ENCODE measurements around the gene ITGA1.
A peak's percentile ranks its signal among the peaks of the same experiment; 100 is the strongest.
"Not testable (repeated sequence)": the region's sequence is repeated elsewhere in the genome, so short reads cannot be mapped to it uniquely, and the experiment has no call there.

ITGA1 gene

DNA sequence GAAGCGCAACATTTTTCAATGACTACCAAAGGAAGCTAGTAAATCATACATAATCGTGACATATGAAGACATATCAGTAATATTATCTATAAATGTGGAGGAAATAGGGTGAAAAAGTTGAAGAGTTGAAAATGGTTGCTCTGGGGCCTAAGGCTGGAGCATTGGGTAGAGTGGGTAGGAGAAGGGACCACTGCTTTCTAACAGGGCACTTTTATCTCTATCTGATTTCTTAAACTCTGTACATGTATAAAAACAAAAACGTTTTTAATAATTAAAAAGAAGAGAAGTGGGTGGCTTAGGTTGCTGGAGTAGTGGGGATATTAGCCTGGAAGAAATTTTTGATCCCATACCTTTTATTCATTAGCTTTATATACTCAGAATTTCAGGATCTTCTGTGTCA, 44.2 kb upstream of the ITGA1 start:
- H3K27ac ChIP-seq: no peak overlapping the region
- H3K27me3 ChIP-seq (ENCODE audit: control insufficient read depth, insufficient read depth, low read length): no peaks in the 10 kb centered on the region
- H3K36me3 ChIP-seq (ENCODE audit: control insufficient read depth, insufficient read depth, low read length): no peaks in the 10 kb centered on the region
- H2AFZ ChIP-seq: peak overlapping the region; percentile 13
- H3K79me2 ChIP-seq: no peaks in the 10 kb centered on the region
- no peaks in the 10 kb centered on the region for H3K9me3 ChIP-seq (ENCODE audit: control insufficient read depth, low read length)
- TF ChIP-seq, protein P1, sequence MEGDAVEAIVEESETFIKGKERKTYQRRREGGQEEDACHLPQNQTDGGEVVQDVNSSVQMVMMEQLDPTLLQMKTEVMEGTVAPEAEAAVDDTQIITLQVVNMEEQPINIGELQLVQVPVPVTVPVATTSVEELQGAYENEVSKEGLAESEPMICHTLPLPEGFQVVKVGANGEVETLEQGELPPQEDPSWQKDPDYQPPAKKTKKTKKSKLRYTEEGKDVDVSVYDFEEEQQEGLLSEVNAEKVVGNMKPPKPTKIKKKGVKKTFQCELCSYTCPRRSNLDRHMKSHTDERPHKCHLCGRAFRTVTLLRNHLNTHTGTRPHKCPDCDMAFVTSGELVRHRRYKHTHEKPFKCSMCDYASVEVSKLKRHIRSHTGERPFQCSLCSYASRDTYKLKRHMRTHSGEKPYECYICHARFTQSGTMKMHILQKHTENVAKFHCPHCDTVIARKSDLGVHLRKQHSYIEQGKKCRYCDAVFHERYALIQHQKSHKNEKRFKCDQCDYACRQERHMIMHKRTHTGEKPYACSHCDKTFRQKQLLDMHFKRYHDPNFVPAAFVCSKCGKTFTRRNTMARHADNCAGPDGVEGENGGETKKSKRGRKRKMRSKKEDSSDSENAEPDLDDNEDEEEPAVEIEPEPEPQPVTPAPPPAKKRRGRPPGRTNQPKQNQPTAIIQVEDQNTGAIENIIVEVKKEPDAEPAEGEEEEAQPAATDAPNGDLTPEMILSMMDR (IDR thresholded peaks at IDR 0.05): no peak
- H3K9ac ChIP-seq: no peak overlapping the region
- no peak overlapping the region for H3K4me3 ChIP-seq (ENCODE audit: low read depth, low read length)
- H3K4me2 ChIP-seq (ENCODE audit: low read length): no peak overlapping the region
- peaks cover 5% of the 10 kb centered on the region for H3K4me1 ChIP-seq

- TF ChIP-seq, protein P1 (IDR thresholded peaks at IDR 0.05): no peak
- H3K4me1 ChIP-seq: peaks cover 4% of the 10 kb centered on the region
- H3K27ac ChIP-seq: peak overlapping the region; percentile 4
- H3K27me3 ChIP-seq (ENCODE audit: control insufficient read depth, insufficient read depth, low read length): no peaks in the 10 kb centered on the region
- H3K9ac ChIP-seq: no peak overlapping the region
- no peaks in the 10 kb centered on the region for H3K79me2 ChIP-seq
- H3K4me3 ChIP-seq (ENCODE audit: low read depth, low read length): no peak overlapping the region
- H2AFZ ChIP-seq: peak overlapping the region; percentile 13
- no peaks in the 10 kb centered on the region for H3K36me3 ChIP-seq (ENCODE audit: control insufficient read depth, insufficient read depth, low read length)
- no peaks in the 10 kb centered on the region for H3K9me3 ChIP-seq (ENCODE audit: control insufficient read depth, low read length)
- no peak overlapping the region for H3K4me2 ChIP-seq (ENCODE audit: low read length)
Measured at GRCh38 chr5:52743970-52744369, 43.7 kb upstream of the ITGA1 start.

DNA sequence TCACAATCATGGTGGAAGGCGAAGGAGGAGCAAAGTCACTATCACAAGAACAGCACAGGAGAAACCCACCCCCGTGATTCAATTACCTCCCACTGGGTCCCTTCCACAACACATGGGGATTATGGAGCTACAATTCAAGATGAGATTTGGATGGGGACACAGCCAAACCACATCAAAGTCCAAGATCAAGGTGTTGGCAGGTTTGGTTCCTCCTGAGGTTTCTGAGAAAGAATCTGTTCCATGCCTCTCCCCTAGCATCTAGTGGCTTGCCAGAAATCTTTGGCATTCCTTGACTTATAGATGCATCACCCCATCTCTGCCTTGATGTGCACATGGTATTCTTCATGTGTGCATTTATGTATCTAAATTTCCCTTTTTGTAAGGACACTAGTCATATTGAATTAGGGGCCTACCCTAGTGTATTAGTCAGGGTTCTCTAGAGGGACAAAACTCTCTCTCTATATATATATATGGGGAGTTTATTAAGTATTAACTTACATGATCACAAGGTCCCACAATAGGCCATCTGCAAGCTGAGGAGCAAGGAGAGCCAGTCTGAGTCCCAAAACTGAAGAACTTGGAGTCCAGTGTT, 42.8 kb upstream of the ITGA1 start:
- not testable (repeated sequence) for H3K27me3 ChIP-seq (ENCODE audit: control insufficient read depth, insufficient read depth, low read length); H3K4me1 ChIP-seq

DNA sequence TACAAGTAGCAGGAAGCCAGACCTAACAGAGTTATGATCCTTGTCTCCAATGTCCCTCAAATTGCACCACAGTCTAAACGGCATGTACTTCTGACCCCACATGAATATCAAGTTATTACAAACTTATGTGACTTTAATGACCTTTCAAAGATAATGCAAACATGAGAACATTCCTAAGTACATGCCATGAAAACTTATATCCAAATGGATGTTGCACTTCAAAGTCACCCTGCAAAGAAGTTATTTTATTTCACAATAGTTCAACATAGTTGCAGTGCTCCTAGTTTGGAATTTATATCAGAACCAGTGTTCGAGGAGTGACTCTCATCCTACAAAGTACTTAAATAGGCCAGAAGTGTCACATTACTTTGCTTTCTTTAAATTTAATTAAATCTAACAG, 41.2 kb upstream of the ITGA1 start:
- Histone ChIP-seq H3K27me3 (ENCODE audit: control insufficient read depth, insufficient read depth, low read length) (no peaks in the 10 kb centered on the region), H2AFZ (no peak overlapping the region), H3K79me2 (no peaks in the 10 kb centered on the region), H3K9me3 (ENCODE audit: control insufficient read depth, low read length) (no peaks in the 10 kb centered on the region), H3K4me1 (peaks cover 4% of the 10 kb centered on the region), H3K36me3 (ENCODE audit: control insufficient read depth, insufficient read depth, low read length) (no peaks in the 10 kb centered on the region), H3K9ac (no peak overlapping the region), H3K4me2 (ENCODE audit: low read length) (no peak overlapping the region), H3K27ac (no peak overlapping the region), H3K4me3 (ENCODE audit: low read depth, low read length) (no peak overlapping the region)
- TF ChIP-seq, protein P1 (IDR thresholded peaks at IDR 0.05): no peak

More for the DNA sequence above, 42.8 kb upstream of the ITGA1 start:
- H3K4me3 ChIP-seq (ENCODE audit: low read depth, low read length); H3K27ac ChIP-seq; H2AFZ ChIP-seq; H3K4me2 ChIP-seq (ENCODE audit: low read length); H3K9me3 ChIP-seq (ENCODE audit: control insufficient read depth, low read length); H3K36me3 ChIP-seq (ENCODE audit: control insufficient read depth, insufficient read depth, low read length); H3K9ac ChIP-seq; H3K79me2 ChIP-seq: not testable (repeated sequence)

- H3K36me3 ChIP-seq (ENCODE audit: control insufficient read depth, insufficient read depth, low read length): no peaks in the 10 kb centered on the region
- TF ChIP-seq, protein P1 (IDR thresholded peaks at IDR 0.05): no peak
- H3K4me2 ChIP-seq (ENCODE audit: low read length): no peak overlapping the region
- no peaks in the 10 kb centered on the region for H3K4me1 ChIP-seq
- no peaks in the 10 kb centered on the region for H3K9me3 ChIP-seq (ENCODE audit: control insufficient read depth, low read length)
- H3K27ac ChIP-seq: no peak overlapping the region
- no peak overlapping the region for H2AFZ ChIP-seq
- no peak overlapping the region for H3K4me3 ChIP-seq (ENCODE audit: low read depth, low read length)
- no peaks in the 10 kb centered on the region for H3K27me3 ChIP-seq (ENCODE audit: control insufficient read depth, insufficient read depth, low read length)
- no peaks in the 10 kb centered on the region for H3K79me2 ChIP-seq
- no peak overlapping the region for H3K9ac ChIP-seq
Measured at GRCh38 chr5:52748590-52748989, 39.1 kb upstream of the ITGA1 start.
